ENCODE results near the gene CAMK1G. TPM values are rescaled to one million over a fixed set of nuclear protein-coding genes. Genes with fewer than 3 reads are reported as not detected.

Gene CAMK1G
- total and polyA plus RNA-seq, 3 experiments from 2014 or later: not detected

DNA sequence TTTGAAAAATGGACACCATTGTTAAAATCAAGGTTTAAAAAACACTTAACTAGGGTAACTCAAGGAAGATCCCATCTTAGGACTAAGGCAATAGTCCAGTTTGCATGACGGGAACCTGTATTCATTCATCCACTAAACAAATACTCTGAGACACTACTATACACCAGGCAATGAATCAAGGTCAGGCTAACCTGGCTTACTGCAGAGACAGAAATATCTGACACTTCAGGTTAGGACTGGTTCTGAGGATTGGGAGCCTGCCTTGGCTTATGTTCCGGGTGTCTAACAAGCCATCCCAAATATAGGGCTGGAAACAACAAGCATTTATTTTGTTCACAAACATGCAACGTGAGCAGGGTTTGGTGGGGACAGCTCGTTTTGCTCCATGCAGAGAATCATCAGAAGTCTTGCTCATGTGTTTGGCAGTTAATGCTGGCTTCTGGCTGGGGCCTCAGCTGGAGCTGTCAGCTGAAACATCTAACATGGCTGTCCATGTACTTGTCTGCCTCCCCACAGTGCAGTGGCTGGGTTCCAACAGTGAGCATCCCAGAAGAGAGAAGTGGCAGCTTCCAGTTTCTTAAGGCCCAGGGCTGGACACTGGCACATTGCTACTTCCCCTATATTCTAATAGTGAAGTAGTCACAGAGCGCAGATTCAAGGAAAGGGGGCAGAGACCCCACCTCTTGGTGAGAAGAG lies 37.0 kb upstream of the CAMK1G start:
- peaks cover 4% of the 10 kb centered on the region for H3K27me3 ChIP-seq (ENCODE audit: insufficient read depth, low read length, poor library complexity, severe bottlenecking)
- Mint-ChIP-seq H3K4me3 (no peak overlapping the region), H3K9me3 (no peaks in the 10 kb centered on the region), H3K4me1 (no peaks in the 10 kb centered on the region), H3K27ac (no peak overlapping the region), H3K36me3 (no peaks in the 10 kb centered on the region), H3K27me3 (peaks cover 17 to 23% of the 10 kb centered on the region in 2 donors)
- H3K4me3 ChIP-seq (ENCODE audit: low read length): no peak overlapping the region
- no peaks in the 10 kb centered on the region for H3K9me3 ChIP-seq (ENCODE audit: low read length)
- no peaks in the 10 kb centered on the region for H3K4me1 ChIP-seq (ENCODE audit: insufficient read depth, low read length)
- H3K36me3 ChIP-seq (ENCODE audit: insufficient read depth, low read length): no peaks in the 10 kb centered on the region
- no peak for DNase-seq
- no peak overlapping the region for H3K27ac ChIP-seq (ENCODE audit: low read depth, low read length)
- ChIA-PET POLR2A (no interaction called here), CTCF (no interaction called here)

DNA sequence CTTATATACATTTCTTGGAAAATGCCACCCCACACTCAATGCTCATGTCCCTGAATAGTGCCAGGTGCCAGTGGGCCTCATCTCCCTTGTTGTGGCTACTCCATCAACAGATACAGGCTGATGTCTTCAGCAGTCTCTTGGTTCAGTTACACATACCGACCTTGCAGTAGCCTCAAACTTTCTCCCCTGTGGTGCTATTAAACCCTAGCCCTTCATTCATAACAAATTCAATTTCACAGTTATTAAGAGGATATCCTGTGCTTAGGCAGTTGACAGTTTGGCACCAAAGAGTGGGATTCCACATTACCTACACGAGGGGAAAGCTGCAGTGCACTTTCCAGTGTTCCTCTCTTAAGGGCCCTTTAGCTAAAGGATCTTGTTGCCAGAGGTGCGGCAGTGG lies 35.9 kb upstream of the CAMK1G start:
- no peak for DNase-seq
- Mint-ChIP-seq H3K4me3 (no peak overlapping the region), H3K27me3 (peaks cover 19 to 27% of the 10 kb centered on the region in 2 donors), H3K9me3 (no peaks in the 10 kb centered on the region), H3K36me3 (no peaks in the 10 kb centered on the region), H3K4me1 (no peaks in the 10 kb centered on the region), H3K27ac (no peak overlapping the region)
- Histone ChIP-seq H3K27me3 (ENCODE audit: insufficient read depth, low read length, poor library complexity, severe bottlenecking) (peaks cover 4% of the 10 kb centered on the region), H3K9me3 (ENCODE audit: low read length) (no peaks in the 10 kb centered on the region), H3K4me3 (ENCODE audit: low read length) (no peak overlapping the region), H3K36me3 (ENCODE audit: insufficient read depth, low read length) (no peaks in the 10 kb centered on the region), H3K4me1 (ENCODE audit: insufficient read depth, low read length) (no peaks in the 10 kb centered on the region), H3K27ac (ENCODE audit: low read depth, low read length) (no peak overlapping the region)
- POLR2A ChIA-PET: no interaction called here
- CTCF ChIA-PET: interaction anchor here (0.7 kb wide), 1 partner anchor 22 kb away, joined by 3 read pairs; no protein-coding TSS in a partner anchor

- no peak overlapping the region for H3K4me3 Mint-ChIP-seq
- POLR2A ChIA-PET: no interaction called here
These were observed 33.9 kb upstream of the CAMK1G start for GRCh38 chr1:209549443-209550205.

DNA sequence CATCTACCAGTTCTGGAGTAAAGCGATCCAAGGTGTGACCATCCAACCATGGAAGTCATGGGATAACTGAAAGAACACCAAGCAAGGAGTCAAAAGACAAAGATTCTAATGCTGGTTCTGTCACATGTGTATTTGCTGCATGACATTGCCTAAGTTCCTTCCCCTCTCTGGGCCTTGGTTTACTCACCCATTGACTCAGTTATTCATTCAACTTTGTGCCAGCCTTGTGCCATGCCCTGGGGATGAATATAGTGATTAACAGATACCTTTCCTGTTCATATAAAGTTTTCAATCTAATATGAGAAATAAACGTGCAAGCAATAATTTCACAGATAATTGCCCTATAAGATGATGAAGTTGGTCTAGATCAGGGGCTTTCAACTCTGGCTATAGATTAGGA lies 33.0 kb upstream of the CAMK1G start:
- Mint-ChIP-seq H3K27me3 (peaks cover 13 to 20% of the 10 kb centered on the region in 2 donors), H3K27ac (no peak overlapping the region), H3K9me3 (no peaks in the 10 kb centered on the region), H3K36me3 (no peaks in the 10 kb centered on the region), H3K4me1 (no peaks in the 10 kb centered on the region), H3K4me3 (no peak overlapping the region)
- Histone ChIP-seq H3K4me1 (ENCODE audit: insufficient read depth, low read length) (no peaks in the 10 kb centered on the region), H3K27me3 (ENCODE audit: insufficient read depth, low read length, poor library complexity, severe bottlenecking) (peaks cover 4% of the 10 kb centered on the region), H3K36me3 (ENCODE audit: insufficient read depth, low read length) (no peaks in the 10 kb centered on the region), H3K9me3 (ENCODE audit: low read length) (no peaks in the 10 kb centered on the region), H3K27ac (ENCODE audit: low read depth, low read length) (no peak overlapping the region), H3K4me3 (ENCODE audit: low read length) (no peak overlapping the region)
- DNase-seq: no peak
- ChIA-PET CTCF (no interaction called here), POLR2A (no interaction called here)

More at GRCh38 chr1:209549443-209550205, 33.9 kb upstream of the CAMK1G start:
- no peak overlapping the region for H3K27ac Mint-ChIP-seq
- Histone ChIP-seq H3K27me3 (ENCODE audit: insufficient read depth, low read length, poor library complexity, severe bottlenecking) (peaks cover 4% of the 10 kb centered on the region), H3K4me1 (ENCODE audit: insufficient read depth, low read length) (no peaks in the 10 kb centered on the region), H3K4me3 (ENCODE audit: low read length) (no peak overlapping the region), H3K9me3 (ENCODE audit: low read length) (no peaks in the 10 kb centered on the region), H3K27ac (ENCODE audit: low read depth, low read length) (no peak overlapping the region), H3K36me3 (ENCODE audit: insufficient read depth, low read length) (no peaks in the 10 kb centered on the region)
- CTCF ChIA-PET: no interaction called here
- no peaks in the 10 kb centered on the region for H3K36me3 Mint-ChIP-seq
- H3K4me1 Mint-ChIP-seq: no peaks in the 10 kb centered on the region
- no peaks in the 10 kb centered on the region for H3K9me3 Mint-ChIP-seq
- no peak for DNase-seq
- peaks cover 16 to 28% of the 10 kb centered on the region in 2 donors for H3K27me3 Mint-ChIP-seq

DNA sequence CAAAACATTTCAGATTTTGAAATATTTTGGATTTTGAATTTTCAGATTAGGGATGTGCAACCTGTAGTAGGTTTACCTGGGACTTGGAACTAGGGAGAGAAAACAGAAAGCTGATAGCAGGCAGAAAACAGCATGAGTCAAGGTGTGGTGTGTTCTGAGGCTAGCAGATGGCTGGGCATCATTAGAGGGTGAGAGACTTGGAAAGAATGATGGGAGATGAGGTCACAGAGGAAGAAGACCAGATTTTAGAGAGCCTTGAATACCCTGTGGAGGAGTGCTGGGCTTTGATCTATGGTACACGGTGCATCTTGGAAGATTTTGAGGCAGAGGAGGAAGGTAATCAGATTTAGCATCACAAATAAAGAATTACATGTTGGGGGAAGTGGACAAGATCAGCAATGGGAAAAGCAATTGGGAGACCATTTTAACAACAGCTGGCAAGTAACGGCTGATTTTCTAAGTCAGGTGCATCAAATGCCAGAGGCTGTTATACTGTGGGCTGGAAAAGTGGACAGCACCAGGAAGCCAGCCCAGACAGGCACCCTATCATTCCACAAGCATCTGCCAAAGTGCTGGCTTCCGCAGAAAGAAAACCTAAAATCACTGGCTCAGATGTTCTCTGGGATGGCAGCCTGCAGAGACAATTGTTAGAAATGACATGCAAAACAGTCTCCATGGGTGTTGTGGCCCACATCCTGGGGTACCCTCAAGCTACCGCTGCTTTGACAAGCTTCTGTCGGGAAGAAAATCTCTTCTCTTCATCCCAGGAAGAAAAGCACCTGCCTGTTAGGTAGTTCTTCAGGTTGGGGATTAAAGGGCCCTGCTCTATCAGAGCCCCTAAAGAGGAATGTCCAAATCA lies 30.9 kb upstream of the CAMK1G start:
- H3K27me3 Mint-ChIP-seq: peaks cover 5 to 15% of the 10 kb centered on the region in 2 donors
- no peak for DNase-seq
- H3K27ac ChIP-seq (ENCODE audit: low read depth, low read length): no peak overlapping the region
- no peaks in the 10 kb centered on the region for H3K9me3 Mint-ChIP-seq
- no peak overlapping the region for H3K4me3 Mint-ChIP-seq
- no peak overlapping the region for H3K4me3 ChIP-seq (ENCODE audit: low read length)
- no peak overlapping the region for H3K27ac Mint-ChIP-seq
- H3K36me3 ChIP-seq (ENCODE audit: insufficient read depth, low read length): no peaks in the 10 kb centered on the region
- H3K4me1 ChIP-seq (ENCODE audit: insufficient read depth, low read length): no peaks in the 10 kb centered on the region
- H3K9me3 ChIP-seq (ENCODE audit: low read length): no peaks in the 10 kb centered on the region
- H3K36me3 Mint-ChIP-seq: no peaks in the 10 kb centered on the region
- ChIA-PET CTCF (no interaction called here), POLR2A (no interaction called here)
- peaks cover 4% of the 10 kb centered on the region for H3K27me3 ChIP-seq (ENCODE audit: insufficient read depth, low read length, poor library complexity, severe bottlenecking)
- H3K4me1 Mint-ChIP-seq: no peaks in the 10 kb centered on the region

DNA sequence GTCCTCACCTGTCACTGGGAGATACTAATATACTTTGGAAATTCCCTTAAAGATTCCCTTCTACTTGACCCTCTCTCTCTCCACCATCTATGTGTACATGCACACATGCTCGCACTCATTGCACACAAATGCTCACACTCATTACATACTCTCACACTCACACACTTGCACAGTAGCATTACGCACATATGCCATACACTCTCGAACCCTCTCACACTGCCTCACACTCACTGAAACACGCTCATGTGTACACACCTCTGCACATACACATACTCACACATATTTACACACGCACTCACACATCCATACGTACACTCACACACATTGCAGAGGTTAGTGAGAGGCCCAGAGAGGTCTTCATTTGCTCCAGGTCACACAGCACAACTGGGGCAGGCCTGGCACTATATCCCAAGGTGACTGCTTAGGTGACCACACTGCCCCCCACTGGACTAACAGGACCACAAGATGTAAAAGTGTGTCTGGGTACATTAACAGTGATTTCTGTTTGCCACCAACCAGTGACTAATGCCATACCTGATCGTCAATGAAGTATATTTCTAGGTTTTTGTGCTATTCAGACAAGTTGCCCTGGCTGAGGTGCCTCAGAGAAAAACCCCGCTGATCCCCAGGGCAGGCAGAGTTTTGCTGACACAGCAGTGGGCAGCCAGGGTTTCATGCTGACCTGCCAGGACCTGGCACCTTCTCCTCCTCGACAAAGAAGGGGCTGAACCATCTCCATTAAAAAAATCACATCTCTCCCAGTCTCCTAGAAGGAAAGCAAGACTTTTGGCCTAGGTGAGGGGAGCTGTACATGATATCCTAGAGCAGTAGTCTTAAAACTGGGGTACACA lies 28.5 kb upstream of the CAMK1G start:
- CTCF ChIA-PET: no interaction called here
- no peak overlapping the region for H3K4me3 ChIP-seq (ENCODE audit: low read length)
- H3K9me3 ChIP-seq (ENCODE audit: low read length): no peaks in the 10 kb centered on the region
- H3K4me1 ChIP-seq (ENCODE audit: insufficient read depth, low read length): no peaks in the 10 kb centered on the region
- H3K27ac ChIP-seq (ENCODE audit: low read depth, low read length): no peak overlapping the region
- H3K4me1 Mint-ChIP-seq: no peaks in the 10 kb centered on the region
- H3K27me3 ChIP-seq (ENCODE audit: insufficient read depth, low read length, poor library complexity, severe bottlenecking): no peaks in the 10 kb centered on the region
- H3K36me3 ChIP-seq (ENCODE audit: insufficient read depth, low read length): no peaks in the 10 kb centered on the region
- no peaks in the 10 kb centered on the region for H3K36me3 Mint-ChIP-seq
- H3K27ac Mint-ChIP-seq: no peak overlapping the region
- DNase-seq: no peak
- H3K9me3 Mint-ChIP-seq: no peaks in the 10 kb centered on the region
- H3K4me3 Mint-ChIP-seq: no peak overlapping the region
- peaks cover 2 to 8% of the 10 kb centered on the region in 2 donors for H3K27me3 Mint-ChIP-seq
- POLR2A ChIA-PET: no interaction called here

- H3K4me1 Mint-ChIP-seq: no peaks in the 10 kb centered on the region
- no peaks in the 10 kb centered on the region for H3K36me3 ChIP-seq (ENCODE audit: insufficient read depth, low read length)
- H3K27me3 ChIP-seq (ENCODE audit: insufficient read depth, low read length, poor library complexity, severe bottlenecking): no peaks in the 10 kb centered on the region
- no peaks in the 10 kb centered on the region for H3K9me3 ChIP-seq (ENCODE audit: low read length)
- no peaks in the 10 kb centered on the region for H3K9me3 Mint-ChIP-seq
- H3K27ac Mint-ChIP-seq: peak overlapping the region in 1 of 8 donors; percentile 60
- H3K27me3 Mint-ChIP-seq: peaks cover 2 to 17% of the 10 kb centered on the region in 2 donors
- POLR2A ChIA-PET: no interaction called here
- H3K4me1 ChIP-seq (ENCODE audit: insufficient read depth, low read length): no peaks in the 10 kb centered on the region
- H3K4me3 ChIP-seq (ENCODE audit: low read length): no peak overlapping the region
- no peak overlapping the region for H3K4me3 Mint-ChIP-seq
- no peak for DNase-seq
- no peak overlapping the region for H3K27ac ChIP-seq (ENCODE audit: low read depth, low read length)
- no peaks in the 10 kb centered on the region for H3K36me3 Mint-ChIP-seq
- CTCF ChIA-PET: interaction anchor here (1.5 kb wide), 1 partner anchor 13 kb away, joined by 3 read pairs; no protein-coding TSS in a partner anchor
These were observed 27.3 kb upstream of the CAMK1G start for GRCh38 chr1:209556162-209556690.
